Coronary artery (tissue), 2 donors: ENCODE measurements around the gene CCT7.

Experiments used
- DNase-seq: peaks from one replicate; pipeline ENCODE4 v3.0.0-alpha.2; 2017; ENCODE audit warnings: low spot score
- H3K27ac ChIP-seq, 2 donors: fragments of 200-600 bp; sonication (generic); one replicate each; pipeline ENCODE4 v1.5.1; 2016 to 2019
- H3K4me3 ChIP-seq: fragments of 200-600 bp; sonication (generic); 2 replicates; pipeline ENCODE4 v1.5.1; 2016; ENCODE audit warnings: mild to moderate bottlenecking, moderate library complexity
- TF ChIP-seq, protein P1 (sequence below): fragments of 200-600 bp; sonication (generic); IDR thresholded peaks from one replicate; pipeline ENCODE4 v1.5.1; 2019; ENCODE audit warnings: antibody characterized with exemption

The CCT7 gene

GRCh38 chr2:73237168-73237567 is 3.1 kb downstream of the CCT7 start:
- no peak for DNase-seq

DNA sequence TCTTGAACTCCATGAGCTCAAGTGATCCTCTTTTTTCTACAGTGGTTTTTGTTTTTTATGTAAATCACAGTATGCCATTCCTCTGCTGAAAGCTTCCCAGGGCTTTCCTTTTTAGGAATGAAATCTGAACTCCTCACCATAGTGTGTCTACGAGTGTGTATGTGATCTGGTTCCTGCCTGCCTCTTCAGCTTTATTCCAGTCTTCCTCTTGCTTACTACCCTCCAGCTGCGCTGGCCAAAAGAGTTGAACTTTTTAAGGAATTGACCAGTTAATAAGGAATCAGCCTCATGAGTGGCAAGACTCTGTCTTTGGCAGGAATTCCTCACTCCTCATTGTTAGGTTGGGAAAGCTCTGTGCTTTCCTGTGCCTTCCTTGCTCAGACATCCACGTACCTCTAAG is 4.0 kb downstream of the CCT7 start:
- Histone ChIP-seq H3K4me3 (no peak overlapping the region), H3K27ac (no peak overlapping the region)
- TF ChIP-seq, protein P1, sequence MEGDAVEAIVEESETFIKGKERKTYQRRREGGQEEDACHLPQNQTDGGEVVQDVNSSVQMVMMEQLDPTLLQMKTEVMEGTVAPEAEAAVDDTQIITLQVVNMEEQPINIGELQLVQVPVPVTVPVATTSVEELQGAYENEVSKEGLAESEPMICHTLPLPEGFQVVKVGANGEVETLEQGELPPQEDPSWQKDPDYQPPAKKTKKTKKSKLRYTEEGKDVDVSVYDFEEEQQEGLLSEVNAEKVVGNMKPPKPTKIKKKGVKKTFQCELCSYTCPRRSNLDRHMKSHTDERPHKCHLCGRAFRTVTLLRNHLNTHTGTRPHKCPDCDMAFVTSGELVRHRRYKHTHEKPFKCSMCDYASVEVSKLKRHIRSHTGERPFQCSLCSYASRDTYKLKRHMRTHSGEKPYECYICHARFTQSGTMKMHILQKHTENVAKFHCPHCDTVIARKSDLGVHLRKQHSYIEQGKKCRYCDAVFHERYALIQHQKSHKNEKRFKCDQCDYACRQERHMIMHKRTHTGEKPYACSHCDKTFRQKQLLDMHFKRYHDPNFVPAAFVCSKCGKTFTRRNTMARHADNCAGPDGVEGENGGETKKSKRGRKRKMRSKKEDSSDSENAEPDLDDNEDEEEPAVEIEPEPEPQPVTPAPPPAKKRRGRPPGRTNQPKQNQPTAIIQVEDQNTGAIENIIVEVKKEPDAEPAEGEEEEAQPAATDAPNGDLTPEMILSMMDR = no peak
- no peak for DNase-seq

More at GRCh38 chr2:73237168-73237567, 3.1 kb downstream of the CCT7 start:
- no peak overlapping the region for H3K27ac ChIP-seq
- TF ChIP-seq, protein P1 = no peak
- no peak overlapping the region for H3K4me3 ChIP-seq

DNA sequence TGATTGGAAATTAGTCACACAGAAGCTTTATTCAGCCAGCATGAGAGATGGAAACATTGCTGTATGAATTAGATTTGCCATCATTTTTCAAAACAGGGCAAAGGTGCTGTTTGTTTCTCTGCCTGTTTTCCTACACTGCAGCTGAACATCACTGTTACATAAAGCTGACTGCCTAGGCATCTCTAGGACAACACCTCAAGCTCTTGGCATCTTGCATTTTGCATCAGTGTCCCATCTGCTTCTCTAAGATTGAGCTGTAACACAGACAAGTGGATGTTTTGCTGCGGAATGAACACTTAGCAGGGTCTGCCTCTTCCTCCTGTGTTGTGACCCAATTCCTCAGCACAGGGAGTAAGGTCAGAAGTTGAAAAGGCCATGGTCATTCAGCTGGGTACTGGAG is 4.9 kb downstream of the CCT7 start:
- no peak overlapping the region for H3K4me3 ChIP-seq
- no peak overlapping the region for H3K27ac ChIP-seq
- DNase-seq = no peak
- TF ChIP-seq, protein P1 = no peak

- TF ChIP-seq, protein P1 = no peak
- Histone ChIP-seq H3K4me3 (no peak overlapping the region), H3K27ac (no peak overlapping the region)
- no peak for DNase-seq
Measured at GRCh38 chr2:73239776-73240175, 5.7 kb downstream of the CCT7 start.

GRCh38 chr2:73243884-73244570 is 9.9 kb downstream of the CCT7 start:
- DNase-seq = no peak
- TF ChIP-seq, protein P1 = no peak
- no peak overlapping the region for H3K27ac ChIP-seq

DNA sequence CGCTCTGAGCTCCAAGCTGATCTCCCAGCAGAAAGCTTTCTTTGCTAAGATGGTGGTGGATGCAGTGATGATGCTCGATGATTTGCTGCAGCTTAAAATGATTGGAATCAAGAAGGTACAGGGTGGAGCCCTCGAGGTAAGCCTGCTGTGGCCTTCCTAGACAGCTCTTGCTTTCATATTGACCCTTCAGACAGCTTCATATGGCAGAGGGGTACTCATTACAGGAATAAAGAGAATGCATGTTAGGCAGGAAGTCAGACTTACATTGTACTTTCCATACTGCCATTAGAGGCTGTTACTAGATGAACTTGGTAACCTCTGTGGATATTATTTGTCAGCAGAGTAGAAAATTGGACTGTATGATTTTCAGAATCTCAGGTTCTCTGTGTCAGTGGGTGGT is 10.5 kb downstream of the CCT7 start:
- TF ChIP-seq, protein P1 = no peak
- DNase-seq = no peak
- Histone ChIP-seq H3K27ac (no peak overlapping the region), H3K4me3 (no peak overlapping the region)

More at GRCh38 chr2:73243884-73244570, 9.9 kb downstream of the CCT7 start:
- no peak overlapping the region for H3K4me3 ChIP-seq

- no peak for DNase-seq
- H3K27ac ChIP-seq = no peak overlapping the region
- TF ChIP-seq, protein P1 = no peak
- H3K4me3 ChIP-seq = no peak overlapping the region
Measured at GRCh38 chr2:73246850-73247249, 12.7 kb downstream of the CCT7 start.
